SK-N-SH treated with all-trans-retinoic acid at 6 μM for 48 hours (cell line): ENCODE data around the gene HOPX.
A peak's percentile ranks its signal among the peaks of the same experiment; 100 is the strongest.
"Not testable (repeated sequence)": the region's sequence is repeated elsewhere in the genome, so short reads cannot be mapped to it uniquely, and the experiment has no call there.

ENCODE experiments used
- ATAC-seq: fragments of 200-7000 bp; cut with Tn5 transposase; 3 replicates; pipeline ENCODE4 v1.9.1; 2020; ENCODE audit warnings: mild to moderate bottlenecking, moderate library complexity
- BACH2 ChIP-seq: fragments of 250-450 bp; sonication (Bioruptor Pico); IDR thresholded peaks from 2 replicates; pipeline ENCODE4 v1.9.0; 2021; ENCODE audit warnings: mild to moderate bottlenecking, borderline replicate concordance
- CREB5 ChIP-seq: fragments of 250-450 bp; sonication (Bioruptor Pico); IDR thresholded peaks from 2 replicates; pipeline ENCODE4 v1.5.1; 2020; ENCODE audit warnings: low read depth, mild to moderate bottlenecking, moderate library complexity
- ISL1 ChIP-seq: fragments of 250-450 bp; sonication (Bioruptor Pico); IDR thresholded peaks from 2 replicates; pipeline ENCODE4 v2.1.2; 2022; ENCODE audit warnings: mild to moderate bottlenecking, moderate library complexity
- OSR1 ChIP-seq: fragments of 250-450 bp; sonication (Bioruptor Pico); IDR thresholded peaks from 2 replicates; pipeline ENCODE4 v1.8.0; 2022; ENCODE audit warnings: moderate library complexity, mild to moderate bottlenecking, inconsistent platforms
- PATZ1 ChIP-seq: fragments of 250-450 bp; sonication (Bioruptor Pico); IDR thresholded peaks from 2 replicates; pipeline ENCODE4 v1.8.0; 2020; ENCODE audit warnings: mild to moderate bottlenecking, moderate library complexity, borderline replicate concordance
- RARB ChIP-seq: fragments of 250-450 bp; sonication (Bioruptor Pico); IDR thresholded peaks from 2 replicates; pipeline ENCODE4 v1.8.0; 2021; ENCODE audit warnings: mild to moderate bottlenecking, moderate library complexity
- SNAI2 ChIP-seq: fragments of 250-450 bp; sonication (Bioruptor Pico); IDR thresholded peaks from 2 replicates; pipeline ENCODE4 v1.5.0; 2020; ENCODE audit warnings: mild to moderate bottlenecking, moderate library complexity
- TCF4 ChIP-seq: fragments of 250-450 bp; sonication (Bioruptor Pico); IDR thresholded peaks from 2 replicates; pipeline ENCODE4 v1.8.0; 2021; ENCODE audit warnings: mild to moderate bottlenecking, moderate library complexity, borderline replicate concordance
- TOX ChIP-seq: fragments of 250-450 bp; sonication (Bioruptor Pico); IDR thresholded peaks from 2 replicates; pipeline ENCODE4 v1.8.0; 2021; ENCODE audit warnings: mild to moderate bottlenecking, moderate library complexity, borderline replicate concordance
- ZC3H10 ChIP-seq: fragments of 250-450 bp; sonication (Bioruptor Pico); IDR thresholded peaks from 2 replicates; pipeline ENCODE4 v1.5.1; 2021; ENCODE audit warnings: mild to moderate bottlenecking, moderate library complexity
- ZNF565 ChIP-seq: fragments of 450-650 bp; formaldehyde crosslinking; conservative IDR thresholded peaks from 2 replicates; pipeline ENCODE4 v1.5.0; 2020; ENCODE audit warnings: low read depth, mild to moderate bottlenecking, moderate library complexity
- ZNF70 ChIP-seq: fragments of 450-650 bp; formaldehyde crosslinking; IDR thresholded peaks from 2 replicates; pipeline ENCODE4 v1.5.0; 2020; ENCODE audit warnings: mild to moderate bottlenecking, moderate library complexity
- ZNF8 ChIP-seq: fragments of 450-650 bp; formaldehyde crosslinking; IDR thresholded peaks from 2 replicates; pipeline ENCODE4 v1.5.0; 2020; ENCODE audit warnings: mild to moderate bottlenecking, moderate library complexity
- TF ChIP-seq, protein P1 (sequence below): fragments of 250-450 bp; sonication (Bioruptor Pico); IDR thresholded peaks from 2 replicates; pipeline ENCODE4 v1.5.0; 2020; ENCODE audit warnings: mild to moderate bottlenecking, moderate library complexity
- TF ChIP-seq, protein P2 (sequence below): fragments of 250-450 bp; sonication (Bioruptor Pico); IDR thresholded peaks from 2 replicates; pipeline ENCODE4 v1.5.1; 2021; ENCODE audit warnings: mild to moderate bottlenecking, moderate library complexity

The HOPX gene

GRCh38 chr4:56640621-56641493 is 40.2 kb downstream of the HOPX start:
- ATAC-seq: peak; percentile 24
- no peak for TF ChIP-seq RARB (CRISPR knock-in tag)
- no peak for TF ChIP-seq ZNF70
- no peak for TF ChIP-seq PATZ1 (CRISPR knock-in tag)
- no peak for TF ChIP-seq BACH2 (CRISPR knock-in tag)
- no peak for TF ChIP-seq ISL1 (CRISPR knock-in tag)
- no peak for TF ChIP-seq SNAI2
- TF ChIP-seq, protein P1, sequence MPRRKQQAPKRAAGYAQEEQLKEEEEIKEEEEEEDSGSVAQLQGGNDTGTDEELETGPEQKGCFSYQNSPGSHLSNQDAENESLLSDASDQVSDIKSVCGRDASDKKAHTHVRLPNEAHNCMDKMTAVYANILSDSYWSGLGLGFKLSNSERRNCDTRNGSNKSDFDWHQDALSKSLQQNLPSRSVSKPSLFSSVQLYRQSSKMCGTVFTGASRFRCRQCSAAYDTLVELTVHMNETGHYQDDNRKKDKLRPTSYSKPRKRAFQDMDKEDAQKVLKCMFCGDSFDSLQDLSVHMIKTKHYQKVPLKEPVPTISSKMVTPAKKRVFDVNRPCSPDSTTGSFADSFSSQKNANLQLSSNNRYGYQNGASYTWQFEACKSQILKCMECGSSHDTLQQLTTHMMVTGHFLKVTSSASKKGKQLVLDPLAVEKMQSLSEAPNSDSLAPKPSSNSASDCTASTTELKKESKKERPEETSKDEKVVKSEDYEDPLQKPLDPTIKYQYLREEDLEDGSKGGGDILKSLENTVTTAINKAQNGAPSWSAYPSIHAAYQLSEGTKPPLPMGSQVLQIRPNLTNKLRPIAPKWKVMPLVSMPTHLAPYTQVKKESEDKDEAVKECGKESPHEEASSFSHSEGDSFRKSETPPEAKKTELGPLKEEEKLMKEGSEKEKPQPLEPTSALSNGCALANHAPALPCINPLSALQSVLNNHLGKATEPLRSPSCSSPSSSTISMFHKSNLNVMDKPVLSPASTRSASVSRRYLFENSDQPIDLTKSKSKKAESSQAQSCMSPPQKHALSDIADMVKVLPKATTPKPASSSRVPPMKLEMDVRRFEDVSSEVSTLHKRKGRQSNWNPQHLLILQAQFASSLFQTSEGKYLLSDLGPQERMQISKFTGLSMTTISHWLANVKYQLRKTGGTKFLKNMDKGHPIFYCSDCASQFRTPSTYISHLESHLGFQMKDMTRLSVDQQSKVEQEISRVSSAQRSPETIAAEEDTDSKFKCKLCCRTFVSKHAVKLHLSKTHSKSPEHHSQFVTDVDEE (CRISPR knock-in tag): no peak
- TF ChIP-seq CREB5 (CRISPR knock-in tag): no peak
- no peak for TF ChIP-seq ZC3H10 (CRISPR knock-in tag)
- TF ChIP-seq, protein P2, sequence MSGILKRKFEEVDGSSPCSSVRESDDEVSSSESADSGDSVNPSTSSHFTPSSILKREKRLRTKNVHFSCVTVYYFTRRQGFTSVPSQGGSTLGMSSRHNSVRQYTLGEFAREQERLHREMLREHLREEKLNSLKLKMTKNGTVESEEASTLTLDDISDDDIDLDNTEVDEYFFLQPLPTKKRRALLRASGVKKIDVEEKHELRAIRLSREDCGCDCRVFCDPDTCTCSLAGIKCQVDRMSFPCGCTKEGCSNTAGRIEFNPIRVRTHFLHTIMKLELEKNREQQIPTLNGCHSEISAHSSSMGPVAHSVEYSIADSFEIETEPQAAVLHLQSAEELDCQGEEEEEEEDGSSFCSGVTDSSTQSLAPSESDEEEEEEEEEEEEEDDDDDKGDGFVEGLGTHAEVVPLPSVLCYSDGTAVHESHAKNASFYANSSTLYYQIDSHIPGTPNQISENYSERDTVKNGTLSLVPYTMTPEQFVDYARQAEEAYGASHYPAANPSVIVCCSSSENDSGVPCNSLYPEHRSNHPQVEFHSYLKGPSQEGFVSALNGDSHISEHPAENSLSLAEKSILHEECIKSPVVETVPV (CRISPR knock-in tag): no peak
- TF ChIP-seq TCF4 (CRISPR knock-in tag): no peak
- TF ChIP-seq OSR1 (CRISPR knock-in tag): no peak

GRCh38 chr4:56637791-56638190 is 43.3 kb downstream of the HOPX start:
- no peak for TF ChIP-seq SNAI2
- TF ChIP-seq TOX (CRISPR knock-in tag): no peak
- no peak for TF ChIP-seq PATZ1 (CRISPR knock-in tag)
- no peak for TF ChIP-seq ZNF8 (CRISPR knock-in tag)
- TF ChIP-seq, protein P2 (CRISPR knock-in tag): no peak
- TF ChIP-seq ZNF565 (CRISPR knock-in tag): no peak
- ATAC-seq: no peak; the same call in none of the 3 replicates

- TF ChIP-seq CREB5 (CRISPR knock-in tag) (no peak), ZNF70 (no peak)
- TF ChIP-seq, protein P1 (CRISPR knock-in tag): no peak
- no peak for ATAC-seq
These were observed 43.9 kb downstream of the HOPX start for GRCh38 chr4:56637154-56637553.

GRCh38 chr4:56634954-56635353 is 46.1 kb downstream of the HOPX start:
- ATAC-seq: not testable (repeated sequence)
